Activated T-cell treated with anti-CD3 and anti-CD28 coated beads, Interleukin-2, amount 50 U/mL, for 4 hours (primary cell): Measurements from ENCODE around the gene NOS1AP. TPM values are rescaled to one million over a fixed set of nuclear protein-coding genes. Genes with fewer than 3 reads are reported as not detected.

Experiments used
- ATAC-seq, 2 donors: fragments of 200-7000 bp; cut with Tn5 transposase; one replicate each; pipeline ENCODE4 v1.10.0; 2021
- DNase-seq: peaks from one replicate; pipeline ENCODE4 v3.0.0-alpha.2; 2020
- H3K27me3 Mint-ChIP-seq: one replicate; pipeline ENCODE4 v1.8.0; 2021; ENCODE audit warnings: low read depth, mixed read lengths
- H3K36me3 Mint-ChIP-seq: one replicate; pipeline ENCODE4 v1.8.0; 2022; ENCODE audit warnings: mixed read lengths; ENCODE audit not compliant: insufficient read depth
- H3K4me1 Mint-ChIP-seq: one replicate; pipeline ENCODE4 v1.8.0; 2021; ENCODE audit warnings: low read depth, mixed read lengths
- H3K4me3 Mint-ChIP-seq: one replicate; pipeline ENCODE4 v1.8.0; 2021; ENCODE audit warnings: mild to moderate bottlenecking, moderate library complexity, mixed read lengths
- H3K9me3 Mint-ChIP-seq: one replicate; pipeline ENCODE4 v1.8.0; 2021; ENCODE audit warnings: mixed read lengths
- total RNA-seq, 3 donors: library from RNA; stranded (reverse); gene quantifications; one replicate each; pipeline ENCODE4 v1.2.1, GENCODE V29; 2021

NOS1AP gene
- total RNA-seq: under 1 TPM; 0.05 to 0.37 (median 0.13) TPM

DNA sequence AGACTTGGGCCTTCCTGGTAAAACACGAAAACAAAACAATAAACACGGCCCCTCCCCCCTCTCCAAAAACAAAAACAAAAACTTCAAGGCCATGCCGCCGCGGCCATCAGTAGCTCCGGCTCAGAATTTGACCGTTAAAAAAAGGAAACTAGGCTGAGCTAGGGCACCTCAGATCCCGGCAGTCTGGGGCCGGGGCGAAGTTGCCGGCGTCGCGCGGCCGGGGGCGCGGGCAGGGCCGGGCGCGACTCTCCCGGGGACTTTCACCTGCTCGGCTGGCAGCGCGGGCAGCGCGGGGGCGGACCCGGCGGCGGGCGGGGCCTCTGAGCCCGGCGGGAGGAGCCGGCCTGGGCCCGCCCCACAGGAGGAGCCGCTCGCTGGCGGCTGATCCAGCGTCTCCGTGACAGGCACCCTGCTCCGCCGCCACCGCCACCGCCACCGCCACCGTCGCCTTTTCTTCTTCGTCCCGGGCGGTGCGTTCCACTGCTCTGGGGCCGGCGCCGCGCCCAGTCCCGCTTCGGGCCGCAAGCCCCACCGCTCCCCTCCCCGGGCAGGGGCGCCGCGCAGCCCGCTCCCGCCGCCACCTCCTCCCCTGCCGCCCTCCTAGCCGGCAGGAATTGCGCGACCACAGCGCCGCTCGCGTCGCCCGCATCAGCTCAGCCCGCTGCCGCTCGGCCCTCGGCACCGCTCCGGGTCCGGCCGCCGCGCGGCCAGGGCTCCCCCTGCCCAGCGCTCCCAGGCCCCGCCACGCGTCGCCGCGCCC, at the start of gene NOS1AP:
Gene NOS1AP, plus strand, starts transcription at position 358 of the 760 bp plus-strand sequence. CDS start 487 bp downstream, outside the sequence.
- peaks cover 5% of the 10 kb centered on the region for H3K4me1 Mint-ChIP-seq
- H3K4me3 Mint-ChIP-seq: peak within 1 kb of the TSS; percentile 79
- peaks cover 63% of the 10 kb centered on the region for H3K27me3 Mint-ChIP-seq
- DNase-seq (peak; percentile 74), ATAC-seq (peak; percentile 99)
- no peaks in the 10 kb centered on the region for H3K36me3 Mint-ChIP-seq
- no peaks in the 10 kb centered on the region for H3K9me3 Mint-ChIP-seq

DNA sequence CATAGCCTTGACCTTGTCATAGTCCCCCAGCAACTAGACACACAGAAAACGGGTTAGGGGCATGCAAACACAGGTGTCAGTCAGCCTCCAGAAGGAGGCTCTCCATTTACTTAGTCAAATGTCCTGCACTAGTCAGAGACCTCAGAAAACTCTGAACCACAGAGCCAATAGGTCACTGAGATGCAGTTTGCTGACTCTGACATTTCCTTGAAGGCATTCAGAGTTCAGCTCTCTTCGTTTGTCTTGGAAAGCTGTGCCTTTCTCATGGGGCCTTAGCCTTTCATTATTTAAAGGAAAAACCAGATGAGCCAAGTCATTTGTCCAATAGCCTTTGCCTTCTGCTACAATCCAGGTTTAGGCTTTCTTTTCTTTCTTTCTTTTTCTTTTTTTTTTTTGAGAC, 49.3 kb upstream of the NOS1AP start:
- DNase-seq (no peak), ATAC-seq (no peak)
- H3K4me3 Mint-ChIP-seq: no peak overlapping the region
- H3K4me1 Mint-ChIP-seq: peaks cover 9% of the 10 kb centered on the region
- H3K9me3 Mint-ChIP-seq: no peaks in the 10 kb centered on the region
- H3K36me3 Mint-ChIP-seq: no peaks in the 10 kb centered on the region
- peaks cover 18% of the 10 kb centered on the region for H3K27me3 Mint-ChIP-seq

DNA sequence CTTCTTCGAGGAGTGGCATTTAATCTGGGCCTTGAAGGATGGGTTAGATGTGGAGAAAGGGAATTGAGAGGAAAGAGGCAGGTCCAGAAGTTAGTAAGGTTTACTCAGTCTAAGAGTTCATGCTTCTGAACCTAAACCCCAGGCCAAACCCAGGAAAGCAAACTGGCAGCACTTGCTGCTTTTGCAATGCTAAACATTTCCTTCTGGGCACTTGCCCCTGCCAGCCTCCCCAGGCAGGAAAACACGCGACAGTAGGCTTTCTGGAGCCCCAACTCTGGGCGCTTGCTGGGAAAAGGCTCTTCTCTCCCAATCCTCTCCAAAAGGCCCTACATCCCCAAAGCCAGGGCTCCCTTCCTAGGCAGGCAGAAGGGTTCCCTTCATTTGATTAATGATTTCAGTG, 48.4 kb upstream of the NOS1AP start:
- ATAC-seq: no peak
- no peak overlapping the region for H3K4me3 Mint-ChIP-seq
- H3K36me3 Mint-ChIP-seq: no peaks in the 10 kb centered on the region
- no peak for DNase-seq
- H3K9me3 Mint-ChIP-seq: no peaks in the 10 kb centered on the region
- H3K4me1 Mint-ChIP-seq: peaks cover 9% of the 10 kb centered on the region
- H3K27me3 Mint-ChIP-seq: peaks cover 23% of the 10 kb centered on the region

DNA sequence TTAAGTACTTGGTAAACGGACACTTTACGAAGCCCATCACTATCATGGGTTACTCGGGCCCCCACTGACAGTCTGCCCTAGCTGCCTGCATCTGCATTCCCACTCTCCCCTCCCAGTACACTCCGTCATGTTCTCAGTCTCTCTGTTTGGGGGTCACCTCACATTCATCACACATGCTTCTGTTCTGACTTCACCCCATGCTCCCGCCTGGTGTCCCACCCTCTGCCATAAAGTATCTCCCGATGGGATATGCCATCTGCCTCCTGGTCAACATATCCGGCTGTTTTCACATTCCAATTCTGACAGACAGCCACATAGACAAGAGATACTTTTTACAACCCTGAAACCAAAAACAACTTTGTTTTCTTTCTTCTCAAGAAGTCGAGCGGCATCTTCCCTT, 46.9 kb upstream of the NOS1AP start:
- H3K36me3 Mint-ChIP-seq: no peaks in the 10 kb centered on the region
- peaks cover 9% of the 10 kb centered on the region for H3K4me1 Mint-ChIP-seq
- peak overlapping the region; percentile 85 for H3K4me3 Mint-ChIP-seq
- ATAC-seq (no peak), DNase-seq (no peak)
- peaks cover 34% of the 10 kb centered on the region for H3K27me3 Mint-ChIP-seq
- H3K9me3 Mint-ChIP-seq: no peaks in the 10 kb centered on the region

DNA sequence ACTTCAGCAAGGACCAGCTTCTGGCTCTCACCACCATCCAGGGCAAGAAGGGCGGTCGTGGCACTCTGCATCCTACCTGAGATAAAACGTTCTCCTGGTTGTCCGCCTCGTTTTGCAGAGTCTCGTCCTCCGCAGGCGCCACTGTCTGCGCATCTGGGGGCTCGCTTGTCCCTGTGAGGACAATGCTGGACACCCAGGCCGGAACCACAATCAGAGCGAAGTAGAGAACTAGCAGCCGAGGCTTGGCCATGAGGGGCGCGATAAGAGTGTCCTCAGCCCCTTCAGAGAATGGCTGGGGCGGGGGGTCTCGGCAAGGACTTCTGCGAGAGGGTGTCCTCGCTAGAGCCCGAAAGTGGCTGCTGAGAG, 46.3 kb upstream of the NOS1AP start:
- Mint-ChIP-seq H3K36me3 (no peaks in the 10 kb centered on the region), H3K27me3 (peaks cover 36% of the 10 kb centered on the region)
- ATAC-seq: no peak

DNA sequence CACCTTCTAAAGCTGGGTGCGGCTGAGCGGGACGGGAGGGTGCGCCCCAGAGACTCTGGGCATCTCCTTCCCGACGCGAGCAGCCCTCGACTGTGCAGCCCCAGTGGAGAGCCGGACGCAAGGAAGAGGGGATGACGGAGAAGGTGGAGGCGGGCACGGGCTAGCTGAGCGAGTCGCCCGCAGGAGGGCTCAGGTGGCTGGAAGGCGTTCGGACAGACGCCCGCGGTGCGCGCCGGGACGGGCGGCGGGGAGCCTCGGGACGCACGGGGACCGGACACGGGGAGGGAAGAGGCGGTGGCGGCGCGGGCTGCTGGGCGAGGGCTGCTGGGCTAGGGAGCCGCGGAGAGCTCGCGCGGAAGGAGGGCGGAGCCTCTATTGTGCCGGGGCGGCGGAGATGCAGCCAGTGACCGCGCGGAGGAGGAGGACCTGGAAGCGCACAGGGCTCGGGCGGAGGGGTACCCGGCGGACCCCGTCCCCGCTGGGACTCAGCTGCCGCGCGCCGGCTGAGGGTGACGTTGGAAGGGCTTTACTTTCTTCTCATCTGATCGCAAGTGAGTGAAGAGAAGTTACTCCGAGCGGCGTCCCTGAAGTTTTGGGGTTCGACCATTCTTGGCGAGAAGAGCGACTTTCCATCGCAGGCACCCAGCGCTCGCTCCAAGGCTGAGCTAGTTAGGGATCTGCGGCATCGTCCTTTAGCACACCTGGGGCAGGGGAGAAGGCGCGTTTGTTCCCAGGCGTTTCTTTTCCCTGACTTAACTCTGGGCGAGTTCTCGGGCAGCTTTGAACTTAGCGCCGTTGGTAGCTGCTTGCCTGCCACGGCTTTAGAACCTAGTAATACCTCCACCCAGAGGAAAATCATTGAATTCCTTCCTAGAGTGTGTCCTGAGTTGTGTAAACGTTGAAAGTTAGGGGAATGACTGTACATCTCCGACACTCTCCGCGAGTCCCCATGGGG, 45.7 kb upstream of the NOS1AP start, which contains the start of gene OLFML2B:
Gene OLFML2B, minus strand, starts transcription at position 323 of the 955 bp plus-strand sequence. CDS start 439 bp downstream, outside the sequence.
- ATAC-seq (peak; percentile 90 to 93), DNase-seq (peak; percentile 24)
- H3K9me3 Mint-ChIP-seq: no peaks in the 10 kb centered on the region
- peaks cover 9% of the 10 kb centered on the region for H3K4me1 Mint-ChIP-seq
- peak within 1 kb of the TSS; percentile 85 for H3K4me3 Mint-ChIP-seq
- peaks cover 36% of the 10 kb centered on the region for H3K27me3 Mint-ChIP-seq
- H3K36me3 Mint-ChIP-seq: no peaks in the 10 kb centered on the region

More for the DNA sequence above, 46.3 kb upstream of the NOS1AP start:
- H3K9me3 Mint-ChIP-seq: no peaks in the 10 kb centered on the region
- peak overlapping the region; percentile 85 for H3K4me3 Mint-ChIP-seq
- no peak for DNase-seq
- H3K4me1 Mint-ChIP-seq: peaks cover 9% of the 10 kb centered on the region

DNA sequence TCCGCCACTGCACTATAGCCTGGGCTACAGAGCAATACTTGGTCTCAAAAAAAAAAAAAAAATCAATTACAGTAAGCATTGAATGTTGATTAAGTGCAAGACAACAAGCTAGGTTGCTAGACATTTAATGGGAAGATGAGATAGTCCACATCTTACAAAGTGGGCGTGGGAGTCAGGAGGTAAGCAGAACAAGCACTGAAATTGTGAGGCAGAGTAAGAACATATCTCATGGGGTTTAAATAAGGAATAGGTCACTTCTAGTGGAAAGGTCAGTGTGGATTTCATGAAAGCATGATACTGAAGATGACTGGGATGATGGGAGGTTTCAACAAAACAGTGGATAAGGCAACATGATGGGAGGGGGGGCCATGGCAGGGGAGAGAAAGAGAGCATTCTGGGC, 44.0 kb upstream of the NOS1AP start:
- ATAC-seq (no peak), DNase-seq (no peak)
- Mint-ChIP-seq H3K4me1 (peaks cover 9% of the 10 kb centered on the region), H3K9me3 (no peaks in the 10 kb centered on the region), H3K27me3 (peaks cover 36% of the 10 kb centered on the region), H3K4me3 (no peak overlapping the region), H3K36me3 (no peaks in the 10 kb centered on the region)

DNA sequence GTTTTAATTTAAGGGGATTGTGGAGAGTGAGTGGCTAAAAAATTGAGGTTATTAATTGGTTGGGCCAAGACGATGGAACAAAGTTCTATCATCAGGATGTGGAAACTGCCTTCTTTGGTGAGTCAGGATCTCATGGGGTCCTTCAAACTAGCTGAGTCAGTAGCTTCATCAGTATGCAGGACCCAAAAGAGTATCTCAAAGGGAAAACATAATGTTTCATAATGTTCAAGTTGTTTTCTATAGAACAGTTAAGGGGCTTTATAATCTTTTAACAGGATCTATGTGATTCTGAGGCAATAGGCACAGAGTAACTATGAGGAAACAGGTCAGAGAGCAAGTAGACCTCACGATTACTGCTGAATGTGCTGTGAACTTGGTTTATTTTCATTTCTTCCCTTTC, 42.6 kb upstream of the NOS1AP start:
- Mint-ChIP-seq H3K9me3 (no peaks in the 10 kb centered on the region), H3K4me3 (no peak overlapping the region), H3K4me1 (peaks cover 9% of the 10 kb centered on the region), H3K36me3 (no peaks in the 10 kb centered on the region), H3K27me3 (peaks cover 36% of the 10 kb centered on the region)
- no peak for DNase-seq
- no peak for ATAC-seq

DNA sequence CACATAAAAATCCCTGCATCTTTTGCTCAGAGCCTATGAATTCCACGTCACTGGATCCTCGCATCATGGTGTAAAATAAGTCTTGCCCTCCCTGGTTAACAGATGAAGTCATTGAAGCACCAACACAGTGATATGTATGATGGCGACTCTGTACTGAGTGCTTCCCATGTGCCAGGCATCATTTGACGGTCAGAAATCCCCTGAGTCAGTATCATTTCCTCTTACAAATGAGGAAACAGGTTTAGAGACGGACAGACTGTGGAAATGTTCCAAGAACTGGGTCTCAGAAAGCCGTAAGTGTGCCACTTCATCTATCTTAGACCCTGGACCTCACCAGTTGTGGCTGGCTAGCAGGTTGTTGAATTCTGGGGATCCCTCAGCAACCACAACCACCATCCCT, 40.8 kb upstream of the NOS1AP start:
- Mint-ChIP-seq H3K27me3 (peaks cover 28% of the 10 kb centered on the region), H3K4me1 (peaks cover 4% of the 10 kb centered on the region)

DNA sequence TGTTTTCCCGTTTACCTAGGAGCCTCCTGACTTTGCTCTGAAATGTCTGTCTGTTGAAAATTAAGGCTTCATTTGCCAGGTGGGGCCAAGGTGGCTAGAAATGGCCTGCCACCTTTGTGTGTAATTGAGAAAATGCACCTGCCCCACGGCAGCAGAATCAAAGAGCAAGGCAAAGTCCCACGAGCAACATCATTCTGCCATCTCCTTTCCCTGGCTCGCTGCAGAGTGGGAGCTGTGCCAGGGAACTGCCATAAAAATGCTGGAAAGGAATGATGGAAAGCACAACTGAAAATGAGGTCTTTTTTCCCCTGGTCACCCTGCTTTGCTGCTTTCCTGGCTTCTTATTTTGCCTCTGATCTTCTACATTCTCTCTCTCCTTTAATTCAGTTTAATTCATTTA, 40.3 kb upstream of the NOS1AP start:
- ATAC-seq (no peak), DNase-seq (no peak)
- H3K9me3 Mint-ChIP-seq: no peaks in the 10 kb centered on the region
- H3K36me3 Mint-ChIP-seq: no peaks in the 10 kb centered on the region
- H3K4me1 Mint-ChIP-seq: peaks cover 1% of the 10 kb centered on the region
- no peak overlapping the region for H3K4me3 Mint-ChIP-seq
- peaks cover 26% of the 10 kb centered on the region for H3K27me3 Mint-ChIP-seq

More for the DNA sequence above, 40.8 kb upstream of the NOS1AP start:
- H3K36me3 Mint-ChIP-seq: no peaks in the 10 kb centered on the region
- ATAC-seq (no peak), DNase-seq (no peak)
- no peak overlapping the region for H3K4me3 Mint-ChIP-seq
- no peaks in the 10 kb centered on the region for H3K9me3 Mint-ChIP-seq

DNA sequence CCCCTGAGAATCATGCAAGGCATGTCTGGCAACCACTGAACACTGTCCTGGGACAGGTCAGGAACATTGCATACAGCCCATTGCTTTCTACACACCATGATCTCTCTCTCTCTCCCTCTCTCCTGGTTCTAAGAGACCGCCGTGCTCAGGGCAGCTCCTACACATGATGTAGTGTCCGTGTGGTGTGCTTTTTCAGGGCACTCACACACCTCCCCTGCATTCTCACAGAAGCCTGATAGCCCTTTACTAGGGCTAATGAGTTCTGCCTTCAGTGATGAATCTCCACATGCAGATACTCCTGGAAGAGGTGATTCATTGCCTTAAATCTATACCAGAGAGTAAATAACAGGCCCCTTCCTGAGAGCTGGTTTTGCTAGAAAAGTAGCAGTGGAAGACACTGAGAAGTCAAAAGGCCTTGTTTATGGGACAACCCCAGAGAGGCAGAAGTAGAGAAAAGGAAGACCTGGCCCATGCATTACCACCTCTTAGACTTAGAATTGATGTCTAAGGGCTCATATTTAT, 38.7 kb upstream of the NOS1AP start:
- H3K4me3 Mint-ChIP-seq: no peak overlapping the region
- DNase-seq: no peak
- peaks cover 14% of the 10 kb centered on the region for H3K27me3 Mint-ChIP-seq
- ATAC-seq: peak in 1 of 2 donors; percentile 18
- H3K36me3 Mint-ChIP-seq: no peaks in the 10 kb centered on the region
- H3K4me1 Mint-ChIP-seq: peaks cover 2% of the 10 kb centered on the region
- H3K9me3 Mint-ChIP-seq: no peaks in the 10 kb centered on the region

DNA sequence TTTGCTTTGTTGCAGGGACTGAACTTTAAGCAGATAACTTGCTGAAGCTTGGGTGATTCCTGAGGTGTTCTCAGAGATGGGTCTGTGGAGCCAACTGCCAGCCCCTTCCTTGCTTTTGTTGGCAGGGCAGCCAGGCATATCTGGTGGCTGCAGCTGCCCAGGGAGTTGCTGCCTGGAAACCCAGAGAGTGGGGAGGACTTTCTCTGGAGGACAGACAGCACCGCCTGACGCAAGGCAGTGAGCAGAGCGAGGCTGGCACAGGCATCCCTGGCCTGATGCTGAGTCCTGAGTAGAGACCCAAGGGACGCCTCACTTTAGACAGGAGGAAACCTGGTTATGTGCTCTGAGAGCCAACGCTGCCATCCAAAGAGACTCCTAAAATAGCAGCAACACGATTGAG, 36.1 kb upstream of the NOS1AP start:
- Mint-ChIP-seq H3K36me3 (no peaks in the 10 kb centered on the region), H3K9me3 (no peaks in the 10 kb centered on the region), H3K4me3 (no peak overlapping the region), H3K4me1 (peaks cover 2% of the 10 kb centered on the region), H3K27me3 (no peaks in the 10 kb centered on the region)
- DNase-seq: no peak
- ATAC-seq: no peak

DNA sequence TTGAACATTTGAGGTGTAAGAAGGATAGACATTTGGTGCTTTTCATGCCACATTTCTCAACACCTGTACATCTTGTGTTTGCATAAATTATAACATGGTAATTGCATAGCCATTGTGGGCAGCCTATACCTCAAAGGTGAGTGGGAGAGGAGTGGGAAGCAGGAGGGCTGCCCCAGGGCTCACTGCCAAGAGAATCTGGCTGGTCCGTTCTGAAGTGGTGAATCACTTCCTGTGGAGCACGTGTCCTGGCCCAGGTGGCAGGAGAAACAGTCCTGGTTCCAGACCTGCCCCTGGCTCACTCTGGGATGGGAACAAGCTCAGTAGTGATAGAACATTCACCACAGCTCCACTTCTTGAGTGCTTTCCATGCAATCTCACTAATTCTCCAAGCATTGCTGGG, 34.2 kb upstream of the NOS1AP start:
- DNase-seq: no peak
- Mint-ChIP-seq H3K4me1 (peaks cover 2% of the 10 kb centered on the region), H3K4me3 (no peak overlapping the region), H3K27me3 (peaks cover 3% of the 10 kb centered on the region), H3K36me3 (no peaks in the 10 kb centered on the region), H3K9me3 (no peaks in the 10 kb centered on the region)
- peak in 1 of 2 donors; percentile 22 for ATAC-seq

DNA sequence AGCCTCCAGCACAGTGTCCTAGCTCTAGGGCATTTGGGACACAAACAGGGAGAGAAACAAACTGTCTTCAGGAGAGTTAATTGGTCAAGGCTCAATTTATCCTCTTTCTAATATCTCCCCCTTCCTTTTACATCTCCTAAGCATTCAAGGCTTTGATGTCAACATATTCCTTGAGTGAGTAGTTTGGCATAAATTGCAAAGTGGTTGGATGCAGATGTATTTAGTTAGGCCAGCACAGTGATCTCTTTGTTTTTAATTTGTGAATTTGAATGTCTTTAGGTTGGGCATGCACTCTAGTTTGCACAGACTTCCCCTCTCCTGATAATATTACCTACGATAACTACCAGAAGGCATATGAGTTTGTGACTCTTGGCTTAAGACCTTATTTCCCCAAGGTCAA, 33.3 kb upstream of the NOS1AP start:
- Mint-ChIP-seq H3K27me3 (peaks cover 3% of the 10 kb centered on the region), H3K9me3 (no peaks in the 10 kb centered on the region), H3K4me1 (peaks cover 2% of the 10 kb centered on the region), H3K4me3 (no peak overlapping the region), H3K36me3 (no peaks in the 10 kb centered on the region)
- no peak for DNase-seq
- no peak for ATAC-seq
